ENCODE measurements around the gene IGSF9B. TPM values are rescaled to one million over a fixed set of nuclear protein-coding genes. Genes with fewer than 3 reads are reported as not detected.

The IGSF9B gene
- total and polyA plus RNA-seq, 9 of the 15 experiments (the other 6 are each of a cell fraction or from before 2014, with no cell fraction given) = 0.09 TPM; not detected in 8

DNA sequence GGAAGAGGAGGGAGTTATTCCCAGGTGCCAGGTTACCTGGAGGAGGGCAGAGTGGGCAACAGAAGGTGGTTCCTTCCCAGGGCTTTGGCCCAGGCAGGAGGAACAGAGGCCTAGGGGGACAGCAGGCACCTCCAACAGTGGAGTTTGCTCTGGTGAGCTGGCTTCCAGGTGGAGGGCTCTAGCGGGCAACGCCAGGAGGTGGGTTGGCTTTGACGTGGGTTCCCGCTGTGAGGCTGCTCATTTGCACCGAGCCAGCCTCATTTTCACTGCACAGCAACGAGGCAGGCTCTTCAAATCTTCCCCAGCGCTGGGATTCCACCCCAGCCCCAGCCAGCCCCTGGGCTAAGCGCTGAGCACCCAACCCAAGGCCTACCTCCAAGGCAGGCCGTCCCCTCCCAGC, 8.1 kb downstream of the IGSF9B start (continued):
- TF ChIP-seq SRF (CRISPR knock-in tag; IDR thresholded peaks at IDR 0.05) (no peak), PTBP1 (IDR thresholded peaks at IDR 0.05; ENCODE audit: low read depth, low read length) (no peak), CSDE1 (IDR thresholded peaks at IDR 0.05) (no peak), CBX2 (IDR thresholded peaks at IDR 0.05; ENCODE audit: insufficient read depth, low read length, poor library complexity, severe bottlenecking) (no peak)

DNA sequence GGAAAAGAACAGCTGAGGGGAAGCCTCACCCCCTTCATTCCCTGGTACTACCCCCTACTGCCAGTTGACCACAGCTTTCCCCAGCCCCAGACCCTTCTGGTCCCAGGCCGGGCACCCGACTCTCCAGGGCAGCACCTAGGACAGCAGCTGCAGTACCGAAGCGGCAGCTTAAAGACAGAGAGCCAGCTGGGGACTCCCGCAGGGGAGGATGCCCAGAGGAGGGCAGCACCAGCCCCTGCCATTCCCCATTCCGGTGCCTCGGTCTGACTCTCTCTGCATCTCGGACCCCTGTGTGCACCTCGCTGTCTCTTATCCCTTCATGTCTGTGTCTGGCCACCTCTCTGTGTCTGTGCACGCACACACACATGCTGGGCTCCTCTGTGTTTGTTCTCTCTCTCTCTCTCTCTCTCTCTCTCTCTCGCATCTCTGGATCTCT, 9.4 kb downstream of the IGSF9B start:
- no peak for FAIRE-seq
- no peak overlapping the region for H2AFZ ChIP-seq (ENCODE audit: low read depth, low read length)
- intact Hi-C loops (cut with micrococcal nuclease) (no loop called here), in situ Hi-C loops (cut with MboI) (no loop called here)
- no peak overlapping the region for H3K4me2 ChIP-seq (ENCODE audit: insufficient read depth, low read length)
- DNase-seq (ENCODE audit: extremely low read depth in 1 of 4, low spot score in 3 of 4) = peak in 3 of 4 experiments; percentile 10 to 33 (median 28)
- no peaks in the 10 kb centered on the region for H3K9me3 ChIP-seq (replicated peaks; ENCODE audit: control insufficient read depth, insufficient read depth, low read depth, low read length)
- no peak overlapping the region for H3K9ac ChIP-seq (ENCODE audit: insufficient read depth in 1 of 2, low read depth in 2 of 2, low read length in 2 of 2)
- BruUV-seq (replicated peaks) = no TSS peak
- H3K4me1 ChIP-seq (replicated peaks in 1 of 2; ENCODE audit: control insufficient read depth in 2 of 2, insufficient read depth in 2 of 2, low read length in 2 of 2) = peaks cover 0 to 22% of the 10 kb centered on the region in 2 experiments; a peak in 3 of 5 replicates
- no peaks in the 10 kb centered on the region for H3K36me3 ChIP-seq (ENCODE audit: control insufficient read depth, insufficient read depth, low read length)
- peaks cover 3% of the 10 kb centered on the region for H3K9me1 ChIP-seq (ENCODE audit: control insufficient read depth, insufficient read depth, low read length)
- no peaks in the 10 kb centered on the region for H3K79me2 ChIP-seq (ENCODE audit: control insufficient read depth, insufficient read depth, low read length)
- H3K27me3 ChIP-seq (ENCODE audit: control insufficient read depth in 2 of 2, insufficient read depth in 2 of 2, low read length in 2 of 2) = peaks cover 2 to 55% of the 10 kb centered on the region in 2 experiments; a peak in 4 of 5 replicates
- peaks cover 12% of the 10 kb centered on the region; the same call in 1 of the 2 replicates for H4K20me1 ChIP-seq (replicated peaks; ENCODE audit: control insufficient read depth, insufficient read depth, low read length)
- no peak overlapping the region for H3K4me3 ChIP-seq
- CTCF ChIA-PET (ENCODE audit: low intra/inter-chr PET ratio) = no interaction called here
- H3K27ac ChIP-seq (ENCODE audit: extremely low read depth, low read depth, low read length) = no peak overlapping the region
- POLR2A ChIA-PET = interaction anchor here (0.6 kb wide), 2 partner anchors 73 to 165 kb away, joined by 3 read pairs; no protein-coding TSS in a partner anchor
- ATAC-seq = peak; percentile 70
- WGBS (ENCODE audit: insufficient coverage, low coverage, missing lambda C conversion rate) = 0% methylated on average over 9 of the region's 11 CpGs
- TF ChIP-seq RAD21 (CRISPR knock-in tag; conservative IDR thresholded peaks at IDR 0.05 in 1 of 2, IDR thresholded peaks at IDR 0.05 in 1 of 2) (no peak), MIER1 (IDR thresholded peaks at IDR 0.05; ENCODE audit: low read depth) (peak; percentile 61; the same call in 1 of the 2 replicates), RBM39 (optimal IDR thresholded peaks at IDR 0.05; ENCODE audit: low read depth, low read length) (no peak), SRSF1 (IDR thresholded peaks at IDR 0.05; ENCODE audit: low read depth, low read length) (no peak), RFX1 (IDR thresholded peaks at IDR 0.05) (no peak), CREBBP (IDR thresholded peaks at IDR 0.05; ENCODE audit: low read depth, low read length) (no peak), FIP1L1 (IDR thresholded peaks at IDR 0.05; ENCODE audit: low read depth, low read length, poor library complexity, severe bottlenecking) (no peak), MXI1 (IDR thresholded peaks at IDR 0.05; ENCODE audit: low read depth, low read length) (no peak)
- TF ChIP-seq, protein P1, sequence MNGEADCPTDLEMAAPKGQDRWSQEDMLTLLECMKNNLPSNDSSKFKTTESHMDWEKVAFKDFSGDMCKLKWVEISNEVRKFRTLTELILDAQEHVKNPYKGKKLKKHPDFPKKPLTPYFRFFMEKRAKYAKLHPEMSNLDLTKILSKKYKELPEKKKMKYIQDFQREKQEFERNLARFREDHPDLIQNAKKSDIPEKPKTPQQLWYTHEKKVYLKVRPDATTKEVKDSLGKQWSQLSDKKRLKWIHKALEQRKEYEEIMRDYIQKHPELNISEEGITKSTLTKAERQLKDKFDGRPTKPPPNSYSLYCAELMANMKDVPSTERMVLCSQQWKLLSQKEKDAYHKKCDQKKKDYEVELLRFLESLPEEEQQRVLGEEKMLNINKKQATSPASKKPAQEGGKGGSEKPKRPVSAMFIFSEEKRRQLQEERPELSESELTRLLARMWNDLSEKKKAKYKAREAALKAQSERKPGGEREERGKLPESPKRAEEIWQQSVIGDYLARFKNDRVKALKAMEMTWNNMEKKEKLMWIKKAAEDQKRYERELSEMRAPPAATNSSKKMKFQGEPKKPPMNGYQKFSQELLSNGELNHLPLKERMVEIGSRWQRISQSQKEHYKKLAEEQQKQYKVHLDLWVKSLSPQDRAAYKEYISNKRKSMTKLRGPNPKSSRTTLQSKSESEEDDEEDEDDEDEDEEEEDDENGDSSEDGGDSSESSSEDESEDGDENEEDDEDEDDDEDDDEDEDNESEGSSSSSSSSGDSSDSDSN (IDR thresholded peaks at IDR 0.05; ENCODE audit: borderline replicate concordance in 1 of 2, low read depth in 2 of 2, low read length in 2 of 2) = no peak
- TF ChIP-seq, protein P2, sequence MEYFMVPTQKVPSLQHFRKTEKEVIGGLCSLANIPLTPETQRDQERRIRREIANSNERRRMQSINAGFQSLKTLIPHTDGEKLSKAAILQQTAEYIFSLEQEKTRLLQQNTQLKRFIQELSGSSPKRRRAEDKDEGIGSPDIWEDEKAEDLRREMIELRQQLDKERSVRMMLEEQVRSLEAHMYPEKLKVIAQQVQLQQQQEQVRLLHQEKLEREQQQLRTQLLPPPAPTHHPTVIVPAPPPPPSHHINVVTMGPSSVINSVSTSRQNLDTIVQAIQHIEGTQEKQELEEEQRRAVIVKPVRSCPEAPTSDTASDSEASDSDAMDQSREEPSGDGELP (CRISPR knock-in tag; IDR thresholded peaks at IDR 0.05; ENCODE audit: borderline replicate concordance) = peak; percentile 30; the same call in 1 of the 2 replicates
- TF ChIP-seq, protein P3, sequence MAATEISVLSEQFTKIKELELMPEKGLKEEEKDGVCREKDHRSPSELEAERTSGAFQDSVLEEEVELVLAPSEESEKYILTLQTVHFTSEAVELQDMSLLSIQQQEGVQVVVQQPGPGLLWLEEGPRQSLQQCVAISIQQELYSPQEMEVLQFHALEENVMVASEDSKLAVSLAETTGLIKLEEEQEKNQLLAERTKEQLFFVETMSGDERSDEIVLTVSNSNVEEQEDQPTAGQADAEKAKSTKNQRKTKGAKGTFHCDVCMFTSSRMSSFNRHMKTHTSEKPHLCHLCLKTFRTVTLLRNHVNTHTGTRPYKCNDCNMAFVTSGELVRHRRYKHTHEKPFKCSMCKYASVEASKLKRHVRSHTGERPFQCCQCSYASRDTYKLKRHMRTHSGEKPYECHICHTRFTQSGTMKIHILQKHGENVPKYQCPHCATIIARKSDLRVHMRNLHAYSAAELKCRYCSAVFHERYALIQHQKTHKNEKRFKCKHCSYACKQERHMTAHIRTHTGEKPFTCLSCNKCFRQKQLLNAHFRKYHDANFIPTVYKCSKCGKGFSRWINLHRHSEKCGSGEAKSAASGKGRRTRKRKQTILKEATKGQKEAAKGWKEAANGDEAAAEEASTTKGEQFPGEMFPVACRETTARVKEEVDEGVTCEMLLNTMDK (IDR thresholded peaks at IDR 0.05; ENCODE audit: borderline replicate concordance, insufficient read depth, low read depth, low read length, poor library complexity, severe bottlenecking) = no peak
